ENCODE results near the gene PIGT. TPM values are rescaled to one million over a fixed set of nuclear protein-coding genes. Genes with fewer than 3 reads are reported as not detected.
A peak's percentile ranks its signal among the peaks of the same experiment; 100 is the strongest.

Gene PIGT
- total and polyA plus RNA-seq, 5 experiments from 2014 or later = 73.4 to 90.6 (median 80.1) TPM

GRCh38 chr20:45404438-45404837, 11.5 kb upstream of the PIGT start:
- ATAC-seq (no peak), DNase-seq (no peak)
- Mint-ChIP-seq H3K4me3 (peak overlapping the region; percentile 69 to 86 (median 80)), H3K36me3 (peaks cover 8 to 21% (median 8%) of the 10 kb centered on the region in 3 donors), H3K27me3 (peaks cover 0 to 2% (median 0%) of the 10 kb centered on the region in 5 donors), H3K27ac (peak overlapping the region in 8 of 10 donors; percentile 47 to 87 (median 73)), H3K4me1 (peaks cover 12 to 30% (median 25%) of the 10 kb centered on the region in 4 donors), H3K9me3 (peaks cover 0 to 25% (median 9%) of the 10 kb centered on the region in 9 donors)
- POLR2A ChIA-PET = interaction anchor here (1.2 to 5.5 kb wide), 2 partner anchors 9 to 12 kb away, joined by 3 to 53 read pairs; partner anchors contain the start of gene PIGT

- Mint-ChIP-seq H3K4me1 (peaks cover 12 to 30% (median 25%) of the 10 kb centered on the region in 4 donors), H3K27ac (peak overlapping the region; percentile 35 to 89 (median 74)), H3K9me3 (peaks cover 0 to 13% (median 2%) of the 10 kb centered on the region in 9 donors), H3K36me3 (peaks cover 0 to 10% (median 8%) of the 10 kb centered on the region in 3 donors), H3K4me3 (peak overlapping the region; percentile 78 to 89 (median 82)), H3K27me3 (peaks cover 0 to 2% (median 0%) of the 10 kb centered on the region in 5 donors)
- peak; percentile 19 to 43 for ATAC-seq
- POLR2A ChIA-PET = interaction anchor here (0.7 to 5.5 kb wide), 6 partner anchors 11 to 50 kb away, joined by 3 to 53 read pairs (median 15); partner anchors contain the start of genes PIGT and SYS1
- DNase-seq = peak in 3 of 10 donors; percentile 4 to 41 (median 16)
Measured at GRCh38 chr20:45405571-45406259, 10.2 kb upstream of the PIGT start.

DNA sequence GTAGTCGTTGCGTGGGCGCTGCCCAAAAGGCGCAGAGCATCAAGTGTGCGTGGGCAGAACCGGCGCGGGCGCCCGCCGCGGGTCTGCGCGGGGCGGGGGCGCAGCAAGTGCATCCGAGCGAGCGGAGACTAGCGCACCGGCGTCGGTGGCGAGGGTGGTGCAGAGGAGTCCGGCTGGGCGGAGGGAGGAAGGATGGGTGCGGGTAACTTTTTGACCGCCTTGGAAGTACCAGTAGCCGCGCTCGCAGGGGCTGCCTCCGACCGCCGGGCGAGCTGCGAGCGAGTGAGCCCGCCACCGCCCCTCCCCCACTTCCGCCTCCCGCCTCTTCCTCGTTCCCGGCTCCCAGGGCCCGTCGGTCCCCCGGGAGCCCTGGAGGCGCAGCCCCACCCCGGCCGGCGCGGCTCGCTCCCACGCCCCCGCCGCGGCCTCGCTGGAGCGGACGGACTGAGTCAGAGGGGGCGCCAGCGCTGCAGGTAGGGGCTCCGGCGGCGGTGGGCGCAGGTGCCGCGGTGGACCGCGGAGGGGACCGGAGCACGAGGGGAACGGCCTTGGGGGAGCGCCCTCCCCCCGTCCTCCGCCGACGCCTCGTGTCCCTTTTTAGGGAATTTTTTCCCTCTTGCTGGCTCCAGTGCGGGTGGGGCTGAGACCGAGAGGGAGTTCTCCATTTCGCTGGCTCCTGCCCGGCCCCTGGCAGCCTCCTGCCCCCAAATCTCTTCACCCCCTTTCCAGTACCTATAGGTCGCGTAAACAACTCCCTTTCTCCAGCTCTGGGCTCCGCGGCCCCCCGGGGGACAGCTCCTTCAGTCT, 9.5 kb upstream of the PIGT start:
- Mint-ChIP-seq H3K27ac (peak overlapping the region in 8 of 10 donors; percentile 79 to 93 (median 86)), H3K4me1 (peaks cover 12 to 30% (median 25%) of the 10 kb centered on the region in 4 donors), H3K9me3 (peaks cover 0 to 8% (median 0%) of the 10 kb centered on the region in 9 donors), H3K27me3 (peaks cover 0 to 2% (median 0%) of the 10 kb centered on the region in 5 donors), H3K4me3 (peak overlapping the region; percentile 80 to 91 (median 82)), H3K36me3 (peaks cover 0 to 8% (median 3%) of the 10 kb centered on the region in 3 donors)
- DNase-seq = peak; percentile 23 to 70 (median 45)
- POLR2A ChIA-PET = interaction anchor here (1.2 to 5.5 kb wide), 6 partner anchors 10 to 43 kb away, joined by 4 to 53 read pairs (median 16); partner anchors contain the start of genes PIGT and SYS1
- ATAC-seq = peak; percentile 58 to 64

- ATAC-seq (peak; percentile 19 to 23), DNase-seq (peak in 3 of 10 donors; percentile 9 to 15 (median 14))
- H3K27me3 Mint-ChIP-seq = peaks cover 0 to 2% (median 0%) of the 10 kb centered on the region in 5 donors
- peaks cover 0 to 2% (median 0%) of the 10 kb centered on the region in 9 donors for H3K9me3 Mint-ChIP-seq
- POLR2A ChIA-PET = interaction anchor here (1.1 to 5.5 kb wide), 6 partner anchors 9 to 44 kb away, joined by 3 to 53 read pairs (median 16); partner anchors contain the start of genes PIGT and SYS1
- peaks cover 12 to 30% (median 25%) of the 10 kb centered on the region in 4 donors for H3K4me1 Mint-ChIP-seq
- peaks cover 0 to 4% (median 0%) of the 10 kb centered on the region in 3 donors for H3K36me3 Mint-ChIP-seq
- peak overlapping the region; percentile 80 to 91 (median 82) for H3K4me3 Mint-ChIP-seq
- peak overlapping the region; percentile 48 to 93 (median 86) for H3K27ac Mint-ChIP-seq
Measured at GRCh38 chr20:45407067-45407745, 8.7 kb upstream of the PIGT start.

GRCh38 chr20:45407783-45408645, 7.9 kb upstream of the PIGT start, which contains the start of gene DBNDD2:
Gene DBNDD2, plus strand, starts transcription at chr20:45408289. Its CDS starts 179 bp downstream, at chr20:45408468.
- Mint-ChIP-seq H3K4me1 (peaks cover 12 to 30% (median 25%) of the 10 kb centered on the region in 4 donors), H3K27ac (peak within 1 kb of the TSS; percentile 61 to 93 (median 88)), H3K9me3 (no peaks in the 10 kb centered on the region), H3K4me3 (peak within 1 kb of the TSS; percentile 80 to 91 (median 82)), H3K36me3 (peaks cover 0 to 4% (median 0%) of the 10 kb centered on the region in 3 donors), H3K27me3 (peaks cover 0 to 2% (median 0%) of the 10 kb centered on the region in 5 donors)
- DNase-seq (peak in 7 of 10 donors; percentile 17 to 65 (median 34)), ATAC-seq (peak; percentile 30 to 66)
- POLR2A ChIA-PET = interaction anchor here (1.1 to 5.5 kb wide), 5 partner anchors 8 to 45 kb away, joined by 3 to 53 read pairs (median 25); partner anchors contain the start of genes PIGT and SYS1

DNA sequence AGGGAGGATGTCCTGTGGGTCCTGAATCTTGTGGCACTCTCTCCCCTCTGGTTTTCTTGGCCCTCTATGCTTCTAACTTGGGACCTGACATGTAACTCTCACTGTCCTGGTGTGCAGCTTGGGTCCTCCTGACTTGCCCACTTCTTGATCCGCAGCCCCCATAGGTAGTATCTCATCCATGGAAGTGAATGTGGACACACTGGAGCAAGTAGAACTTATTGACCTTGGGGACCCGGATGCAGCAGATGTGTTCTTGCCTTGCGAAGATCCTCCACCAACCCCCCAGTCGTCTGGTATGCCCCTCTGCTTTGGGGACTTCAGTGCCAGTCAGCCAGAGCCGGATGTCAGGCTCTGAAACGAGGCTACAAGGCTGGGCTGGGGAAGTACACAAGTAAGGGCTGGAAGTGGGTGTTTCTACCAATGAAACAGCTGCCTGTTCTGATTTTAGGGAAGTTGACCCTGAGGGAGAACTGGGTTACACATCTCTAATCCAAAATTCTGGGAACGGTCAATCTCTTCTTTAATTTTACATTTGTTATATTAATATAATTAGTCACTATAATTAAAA, 7.2 kb upstream of the PIGT start:
- POLR2A ChIA-PET = interaction anchor here (4.4 kb wide), 1 partner anchor 45 kb away, joined by 25 read pairs; the partner anchor contains the start of gene SYS1
- peak in 1 of 2 donors; percentile 28 for ATAC-seq
- H3K4me1 Mint-ChIP-seq = peaks cover 12 to 30% (median 25%) of the 10 kb centered on the region in 4 donors
- DNase-seq = peak in 2 of 10 donors; percentile 26 to 27
- peak overlapping the region in 6 of 10 donors; percentile 11 to 87 (median 40) for H3K4me3 Mint-ChIP-seq
- H3K27ac Mint-ChIP-seq = peak overlapping the region; percentile 34 to 93 (median 85)
- no peaks in the 10 kb centered on the region for H3K9me3 Mint-ChIP-seq
- H3K27me3 Mint-ChIP-seq = peaks cover 0 to 2% (median 0%) of the 10 kb centered on the region in 5 donors
- peaks cover 0 to 4% (median 0%) of the 10 kb centered on the region in 3 donors for H3K36me3 Mint-ChIP-seq

- no peak overlapping the region for H3K4me3 Mint-ChIP-seq
- POLR2A ChIA-PET = no interaction called here
- no peak for ATAC-seq
Measured at GRCh38 chr20:45409521-45410272, 6.2 kb upstream of the PIGT start.

GRCh38 chr20:45410887-45411286, 5.1 kb upstream of the PIGT start:
- H3K9me3 Mint-ChIP-seq = no peaks in the 10 kb centered on the region
- peak overlapping the region in 1 of 10 donors; percentile 57 for H3K27ac Mint-ChIP-seq
- peaks cover 0 to 4% (median 0%) of the 10 kb centered on the region in 3 donors for H3K36me3 Mint-ChIP-seq
- DNase-seq (no peak), ATAC-seq (no peak)
- H3K4me1 Mint-ChIP-seq = peaks cover 15 to 34% (median 26%) of the 10 kb centered on the region in 4 donors
- POLR2A ChIA-PET = interaction anchor here (2.3 kb wide), 1 partner anchor 37 kb away, joined by 11 read pairs; no protein-coding TSS in a partner anchor
- no peak overlapping the region for H3K4me3 Mint-ChIP-seq
- H3K27me3 Mint-ChIP-seq = no peaks in the 10 kb centered on the region

More at GRCh38 chr20:45409521-45410272, 6.2 kb upstream of the PIGT start:
- DNase-seq = no peak
- Mint-ChIP-seq H3K27me3 (no peaks in the 10 kb centered on the region), H3K4me1 (peaks cover 12 to 34% (median 23%) of the 10 kb centered on the region in 4 donors), H3K9me3 (no peaks in the 10 kb centered on the region), H3K36me3 (peaks cover 0 to 4% (median 0%) of the 10 kb centered on the region in 3 donors), H3K27ac (peak overlapping the region in 2 of 10 donors; percentile 18 to 86)

DNA sequence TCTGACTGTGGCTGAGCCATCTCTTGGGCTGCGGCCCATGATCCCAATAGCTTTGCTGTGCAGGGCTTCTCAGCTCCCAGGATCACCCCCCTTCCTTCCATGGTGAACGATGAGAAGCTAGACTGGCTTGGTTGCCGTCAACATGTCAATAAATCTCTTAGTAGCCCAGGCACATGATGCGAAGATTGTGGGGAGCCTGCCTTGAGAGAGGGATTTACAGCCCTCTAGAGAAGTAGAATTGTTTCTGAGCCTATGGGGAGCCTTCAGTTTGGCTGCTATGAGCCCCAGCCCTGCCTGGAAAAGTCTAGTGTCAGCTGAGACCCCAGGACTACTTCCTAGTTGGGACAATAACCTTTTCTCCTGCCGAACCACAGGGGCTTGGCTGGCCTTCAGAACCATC, 3.3 kb upstream of the PIGT start:
- H3K9me3 Mint-ChIP-seq = no peaks in the 10 kb centered on the region
- no peaks in the 10 kb centered on the region for H3K27me3 Mint-ChIP-seq
- POLR2A ChIA-PET = interaction anchor here (1.0 to 2.3 kb wide), 3 partner anchors 9 to 522 kb away, joined by 3 to 11 read pairs (median 3); no protein-coding TSS in a partner anchor
- ATAC-seq (no peak), DNase-seq (no peak)
- H3K36me3 Mint-ChIP-seq = peaks cover 0 to 4% (median 0%) of the 10 kb centered on the region in 3 donors
- peaks cover 15 to 40% (median 35%) of the 10 kb centered on the region in 4 donors for H3K4me1 Mint-ChIP-seq
- H3K4me3 Mint-ChIP-seq = no peak overlapping the region
- H3K27ac Mint-ChIP-seq = peak overlapping the region in 2 of 10 donors; percentile 73 to 90
